Cortex of kidney (tissue), 1 donor: ENCODE results near the gene CBX7.

Source experiments
- DNase-seq: peaks from one replicate; lab custom pipeline; 2025; lab: John Stamatoyannopoulos, UW

The CBX7 gene

DNA sequence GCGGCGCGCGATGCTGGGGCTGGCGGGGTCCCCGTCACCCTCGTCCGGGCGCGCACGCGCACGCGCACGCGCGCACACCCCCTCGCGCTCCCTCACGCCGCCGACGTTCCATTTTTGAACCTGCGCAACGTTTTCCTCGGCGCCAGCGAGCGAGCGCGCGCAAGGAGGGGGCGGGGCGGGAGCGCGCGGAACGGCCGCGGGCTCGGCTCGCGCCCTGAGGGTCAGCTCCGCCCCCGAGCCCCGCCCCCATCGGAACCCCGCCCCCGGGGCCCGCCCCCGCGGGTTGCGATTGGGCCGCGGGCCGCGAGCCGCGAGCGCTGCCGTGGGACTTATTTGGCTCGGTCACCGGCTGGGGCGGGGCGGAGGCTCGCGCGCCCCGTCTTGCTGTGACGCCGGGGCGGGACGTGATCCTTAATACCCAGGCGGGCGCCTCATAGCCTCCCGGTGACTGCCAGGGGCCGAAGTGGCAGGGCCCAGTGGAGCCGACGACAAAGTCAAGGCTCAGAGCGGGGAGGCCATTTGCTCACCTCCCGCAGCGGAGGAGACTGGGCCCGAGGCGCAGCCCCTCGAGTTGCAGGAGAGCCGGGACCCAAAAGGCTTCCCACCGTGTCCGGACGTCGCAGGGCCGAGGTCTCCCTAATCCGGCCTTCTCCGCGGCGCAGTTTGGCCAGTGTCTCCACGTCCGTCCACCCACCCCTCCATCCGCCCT lies at the start of gene CBX7:
Gene CBX7, minus strand, starts transcription at position 170 of the 709 bp plus-strand sequence. CDS start 236 bp downstream, outside the sequence.
- peak; percentile 82 for DNase-seq

DNA sequence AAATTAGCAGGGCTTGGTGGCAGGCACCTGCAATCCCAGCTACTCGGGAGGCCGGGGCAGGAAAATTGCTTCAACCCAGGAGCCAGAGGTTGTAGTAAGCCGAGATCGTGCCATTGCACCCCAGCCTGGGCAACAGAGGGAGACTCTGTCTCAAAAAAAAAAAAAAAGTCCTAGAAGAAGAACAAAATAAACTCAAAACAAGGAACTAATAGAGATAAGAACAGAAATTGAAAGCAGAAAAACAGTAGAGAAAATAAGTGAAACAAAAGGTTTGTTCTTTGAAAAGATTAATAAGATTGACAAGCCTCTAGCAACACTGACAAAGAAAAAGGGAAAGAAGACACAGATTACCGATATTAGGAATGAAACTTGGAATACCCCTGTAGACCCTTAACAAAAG lies 45.1 kb upstream of the CBX7 start:
- DNase-seq, result no peak

DNA sequence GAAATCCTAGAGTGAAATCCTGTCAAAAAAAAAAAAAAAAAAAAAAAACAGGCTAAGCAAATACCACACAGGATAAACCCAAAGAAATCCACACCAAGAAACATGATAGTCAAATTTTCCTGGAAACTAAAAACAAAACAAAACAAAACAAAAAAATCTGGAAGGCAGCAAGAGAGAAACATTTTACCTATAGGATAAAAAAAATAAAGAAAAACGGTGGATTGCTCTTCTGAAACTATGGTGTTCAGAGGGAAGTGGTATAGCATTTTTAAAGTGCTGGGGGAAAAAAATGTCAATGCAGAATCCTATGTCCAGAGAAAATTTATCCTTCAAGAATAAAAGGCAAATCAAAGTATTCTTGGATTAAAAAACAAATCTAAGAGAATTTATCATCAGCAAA lies 41.6 kb upstream of the CBX7 start:
- no peak for DNase-seq

DNA sequence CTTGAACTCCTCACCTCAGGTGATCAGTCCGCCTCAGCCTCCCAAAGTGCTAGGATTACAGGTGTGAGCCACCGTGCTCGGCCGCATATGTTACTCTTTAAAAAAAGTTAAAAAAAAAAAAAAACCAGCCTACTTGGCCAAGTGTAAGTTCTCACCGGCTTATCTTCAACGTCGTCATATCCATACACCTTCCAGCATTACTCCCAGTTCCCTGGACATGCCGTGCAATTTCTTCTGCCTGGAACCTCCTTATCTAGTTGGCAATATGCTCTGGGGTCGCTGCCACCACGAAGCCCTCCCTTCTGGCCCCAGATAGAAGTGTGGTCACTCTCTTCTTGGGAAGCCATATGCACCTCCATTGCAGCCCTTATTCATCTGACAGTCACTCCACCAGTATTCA lies 36.3 kb upstream of the CBX7 start:
- DNase-seq, result no peak

DNA sequence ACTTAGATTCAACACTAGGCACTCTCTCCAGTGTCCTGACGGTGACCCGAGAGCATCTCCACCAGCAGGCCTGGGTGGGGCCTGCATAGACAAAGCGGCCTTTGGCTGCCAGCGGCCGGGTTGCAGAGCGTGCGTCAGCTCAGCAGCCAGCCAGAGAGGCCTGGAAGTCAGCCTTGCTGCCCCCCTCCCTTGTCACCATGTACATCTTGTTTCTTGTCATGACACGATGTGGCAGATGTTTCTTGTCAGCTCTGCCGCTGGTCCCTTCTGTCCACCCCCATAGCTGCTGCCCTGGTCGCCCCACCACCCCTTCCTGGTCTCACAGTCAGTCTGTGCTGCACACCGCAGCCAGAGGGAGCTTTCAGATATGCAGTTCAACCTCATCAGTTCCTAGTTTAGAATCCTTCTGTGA lies 33.1 kb upstream of the CBX7 start:
- no peak for DNase-seq

DNA sequence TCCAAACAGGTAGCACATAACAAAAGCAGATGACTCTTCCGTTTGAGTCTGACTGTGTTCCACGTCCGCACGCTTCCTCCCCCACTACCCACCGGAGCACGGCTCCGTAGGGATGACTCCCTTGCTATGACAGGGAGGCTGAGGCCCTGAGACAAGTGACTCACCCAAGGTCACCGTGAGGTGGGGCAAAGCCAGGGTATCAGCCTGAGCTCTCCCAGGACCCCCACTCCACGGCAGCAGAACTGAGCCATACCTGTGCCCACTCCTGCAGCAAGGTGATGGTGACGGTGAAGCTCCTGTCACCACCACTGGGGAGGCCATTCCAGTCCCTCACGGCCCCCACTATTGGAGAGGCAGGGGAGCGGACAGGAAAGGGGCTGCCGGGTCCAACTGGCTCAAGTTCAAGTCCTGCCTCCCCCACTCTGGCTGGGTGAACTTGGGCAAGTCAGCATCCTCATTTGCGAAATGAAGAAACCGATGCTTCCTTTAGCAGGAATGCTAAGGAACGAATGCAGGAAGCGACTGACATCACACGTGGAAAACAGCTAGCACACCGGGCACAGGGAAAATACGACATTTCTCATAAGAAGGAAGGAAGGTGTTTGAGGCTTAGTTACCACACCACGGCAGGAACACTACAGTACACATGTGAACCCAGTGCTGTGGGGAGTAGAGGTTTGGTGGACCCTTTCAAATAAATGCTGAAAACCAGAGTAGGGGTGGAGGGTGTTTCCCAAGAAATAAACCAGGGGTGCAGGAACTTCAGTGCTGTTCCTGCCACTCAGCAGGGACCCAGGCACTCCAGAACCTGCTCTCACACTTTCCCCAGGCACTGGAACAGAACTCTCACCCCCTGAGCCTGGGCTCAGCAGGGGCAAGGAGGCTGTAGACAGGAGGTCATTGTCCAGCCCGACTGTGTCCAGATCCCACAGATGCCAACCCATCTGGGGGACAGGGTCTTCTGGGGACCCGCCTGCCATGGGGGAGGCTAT lies 32.4 kb upstream of the CBX7 start:
- DNase-seq, result no peak

DNA sequence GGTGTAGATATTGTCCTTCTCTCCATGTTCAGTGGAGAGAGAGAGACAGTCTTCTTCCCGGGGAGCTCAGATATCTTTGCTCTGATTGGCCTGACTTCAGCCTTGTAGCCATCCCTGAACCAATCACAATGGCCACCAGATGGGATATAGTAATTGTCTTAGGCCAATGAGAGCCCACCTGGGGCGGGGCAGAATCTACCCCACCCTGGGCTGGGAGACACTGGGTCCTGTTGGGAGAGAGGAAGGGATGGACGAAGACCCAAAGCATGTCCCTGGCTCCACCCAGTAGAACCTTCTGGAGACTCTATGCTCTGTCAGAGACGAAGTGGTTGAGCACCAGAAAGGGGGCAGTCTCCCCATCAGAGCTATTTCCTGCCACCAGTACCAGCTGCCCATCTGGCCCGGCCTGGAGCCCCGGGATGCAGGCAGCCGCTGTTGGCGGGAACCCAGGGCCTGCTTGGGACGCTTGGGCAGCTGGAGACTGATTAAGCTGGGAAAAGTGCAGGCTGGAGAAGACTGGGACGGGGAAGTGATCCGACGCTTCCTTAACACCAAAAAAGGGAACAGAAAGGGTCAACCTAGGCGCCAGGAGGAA lies 31.6 kb upstream of the CBX7 start:
- DNase-seq, result no peak

DNA sequence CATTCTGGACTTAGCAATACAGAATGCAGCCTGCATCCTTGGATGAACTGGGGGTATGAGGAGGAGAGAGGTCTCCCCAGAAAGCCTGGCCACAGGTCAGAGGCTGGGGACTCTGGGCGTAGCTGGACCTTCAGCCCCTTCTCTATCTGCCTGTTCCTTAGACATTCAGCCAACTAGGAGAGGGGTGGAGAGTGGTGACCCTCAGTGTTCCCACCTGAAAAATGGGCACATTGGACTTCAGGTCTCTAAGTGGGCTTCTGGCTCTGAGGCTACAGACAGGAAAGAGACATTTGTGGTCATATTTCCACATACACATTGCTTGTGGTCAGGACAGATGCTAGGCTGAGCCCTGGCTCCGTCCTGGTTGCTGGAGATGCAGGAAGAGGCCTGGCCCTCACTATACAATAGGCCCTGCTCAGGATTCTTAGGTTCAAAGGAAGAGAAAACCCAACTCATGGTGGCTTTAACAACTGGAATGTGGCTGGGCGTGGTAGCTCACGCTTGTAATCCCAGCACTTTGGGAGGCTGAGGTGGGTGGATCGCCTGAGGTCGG lies 30.1 kb upstream of the CBX7 start:
- no peak for DNase-seq

DNA sequence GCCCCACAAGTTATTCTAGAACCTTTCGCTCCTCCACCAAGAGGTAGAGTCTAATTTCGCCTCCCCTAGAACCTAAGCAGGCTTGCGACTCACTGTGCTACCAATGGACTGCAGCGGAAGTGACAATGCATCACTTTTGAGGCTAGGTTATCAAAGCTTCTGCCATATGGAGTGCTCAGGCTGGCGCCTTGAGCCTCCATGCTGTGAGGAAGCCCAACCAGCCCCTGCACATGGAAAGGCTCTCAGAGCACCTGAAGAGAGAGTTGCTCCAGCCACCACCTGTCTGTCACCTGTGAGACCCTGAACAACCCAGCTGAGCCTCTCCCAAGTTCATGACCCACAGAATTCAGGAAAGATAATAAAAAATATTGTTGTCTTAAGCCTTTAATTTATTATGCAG lies 29.3 kb upstream of the CBX7 start:
- DNase-seq, result no peak

DNA sequence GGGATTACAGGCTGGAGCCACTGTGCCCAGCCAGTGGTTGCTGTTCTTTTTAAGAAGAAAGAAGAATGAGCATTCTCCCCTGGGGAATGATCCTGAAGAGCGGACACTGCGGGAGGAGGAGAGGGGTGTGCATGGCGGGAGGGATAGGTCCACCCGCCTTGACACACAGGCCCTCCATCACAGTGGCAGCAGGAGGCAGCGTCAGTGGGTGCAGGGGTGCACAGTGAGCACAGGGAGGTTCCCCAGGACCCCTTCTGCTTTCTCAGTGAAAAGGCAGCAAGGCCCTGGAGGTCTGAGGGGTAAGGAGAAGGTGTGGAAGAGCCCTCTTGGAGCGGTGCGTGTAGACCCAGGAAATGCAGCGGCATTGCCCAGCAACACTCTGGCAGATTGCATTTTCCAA lies 28.9 kb upstream of the CBX7 start:
- DNase-seq, result no peak

DNA sequence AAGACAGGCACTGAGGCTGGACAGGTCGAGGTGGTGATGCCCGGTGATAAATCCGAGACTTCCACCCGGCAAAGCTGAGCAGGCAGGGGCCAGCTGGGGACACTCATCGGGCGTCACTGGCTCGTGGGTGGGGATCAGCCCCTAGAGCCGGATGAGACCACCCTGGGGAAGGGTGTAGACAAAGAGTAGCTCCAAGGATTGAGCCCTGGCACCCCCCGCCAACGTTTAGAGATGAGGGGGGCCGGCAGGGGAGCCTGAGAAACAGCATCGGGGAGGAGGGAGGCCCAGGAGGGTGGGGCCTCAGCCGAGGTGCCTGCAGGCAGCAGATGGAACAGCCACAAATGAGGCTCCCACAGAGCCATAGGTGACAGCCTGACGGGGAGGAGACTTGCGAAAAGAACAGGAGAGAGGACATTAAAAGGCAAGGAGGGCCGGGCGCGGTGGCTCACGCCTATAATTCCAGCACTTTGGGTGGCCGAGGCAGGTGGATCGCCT lies 27.4 kb upstream of the CBX7 start:
- DNase-seq, result no peak

DNA sequence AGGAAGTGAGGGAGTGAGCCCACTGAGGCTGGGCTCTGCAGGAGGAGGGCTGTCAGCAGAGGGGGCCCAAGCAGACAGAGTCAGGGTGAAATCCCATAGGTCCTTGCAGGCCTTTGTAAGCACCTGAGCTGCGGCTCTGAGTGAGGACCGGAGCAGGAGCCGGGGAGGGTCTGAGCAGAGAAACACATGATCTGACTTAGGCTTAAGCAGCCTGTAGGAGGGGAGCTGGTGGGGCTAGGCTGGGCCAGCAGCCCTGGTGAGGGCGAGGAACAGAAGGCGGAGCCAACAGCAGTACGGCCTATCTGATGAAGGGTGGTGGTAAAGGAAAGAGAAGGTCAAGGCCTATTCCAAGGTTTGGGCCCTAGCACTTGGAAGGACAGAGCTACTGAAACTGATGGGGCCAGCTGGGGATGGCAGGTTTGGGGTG lies 26.9 kb upstream of the CBX7 start:
- no peak for DNase-seq

DNA sequence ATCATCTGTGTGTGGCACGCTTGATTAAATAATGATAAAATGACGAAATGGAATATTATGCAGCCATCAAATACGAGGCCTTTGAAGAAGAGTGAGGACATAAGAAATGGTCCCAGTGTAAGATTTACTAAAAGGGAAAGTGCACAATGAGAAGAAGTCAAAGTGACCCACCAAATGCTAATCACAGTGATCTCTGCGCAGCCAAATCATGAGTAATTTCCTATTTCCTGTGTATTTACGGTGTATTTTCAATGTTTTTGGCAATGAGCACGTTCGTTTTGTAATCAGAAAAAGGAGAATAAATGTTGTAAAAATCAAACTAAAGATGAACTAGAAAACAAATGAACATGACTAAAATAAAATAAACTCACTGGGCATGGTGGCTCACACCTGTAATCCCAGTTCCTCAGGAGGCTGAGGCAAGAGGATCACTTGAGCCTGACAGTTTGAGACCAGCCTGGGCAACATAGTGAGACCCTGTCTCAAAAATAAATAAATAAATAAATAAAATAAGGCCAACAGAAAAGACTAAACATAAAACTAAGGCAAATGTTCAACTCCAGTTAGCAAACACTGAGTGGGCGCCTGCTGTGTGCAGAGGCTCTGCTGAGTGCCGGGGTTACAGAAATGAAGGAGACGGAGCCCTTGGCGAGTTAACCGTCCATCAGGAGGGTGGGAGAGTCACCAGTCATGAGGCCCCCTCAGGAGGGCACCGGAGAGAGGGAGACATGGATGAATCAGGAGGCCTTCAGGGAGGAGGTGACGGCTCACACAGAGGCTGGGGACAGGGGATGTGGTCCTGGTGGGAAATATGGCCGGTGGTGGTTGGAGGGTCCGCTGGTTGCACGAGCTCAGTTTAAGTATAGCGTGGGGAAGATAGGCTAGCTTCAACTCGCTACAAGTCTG lies 26.0 kb upstream of the CBX7 start:
- no peak for DNase-seq

DNA sequence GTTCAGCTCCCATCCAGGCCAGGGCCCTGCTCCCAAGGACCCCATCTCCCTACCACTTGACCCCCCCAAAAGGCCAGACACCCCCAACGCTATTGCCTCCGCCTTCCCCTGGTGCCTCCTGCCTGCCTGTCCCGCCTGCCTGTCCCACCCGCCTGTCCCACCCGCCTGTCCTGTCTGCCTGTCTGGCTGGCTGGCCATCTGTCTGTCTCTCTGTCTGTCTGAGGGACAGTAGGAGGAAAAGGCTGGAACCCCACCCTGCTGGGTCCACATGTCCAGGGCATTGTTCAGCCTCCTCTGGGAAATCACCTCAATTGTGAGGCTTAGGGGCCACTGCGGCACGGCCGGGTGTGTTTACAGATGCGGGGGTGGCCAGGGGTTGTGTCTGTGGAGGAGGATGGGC lies 25.3 kb upstream of the CBX7 start:
- no peak for DNase-seq

DNA sequence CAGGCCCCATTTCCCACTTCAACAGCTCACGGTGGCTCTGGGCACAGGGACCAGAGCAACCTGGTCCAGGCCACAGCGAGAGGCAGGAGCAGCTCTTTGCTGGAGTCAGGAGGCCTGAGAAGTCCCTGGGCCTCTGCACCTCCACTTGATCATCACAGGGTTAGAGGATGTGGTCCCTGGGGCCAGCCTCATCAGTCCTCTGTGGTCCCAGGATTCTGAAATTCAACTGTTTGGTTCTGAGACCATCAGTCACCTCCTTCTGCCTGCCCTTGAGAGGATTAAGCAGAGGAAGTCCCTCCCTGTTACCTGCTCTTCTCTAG lies 24.9 kb upstream of the CBX7 start:
- DNase-seq, result no peak

DNA sequence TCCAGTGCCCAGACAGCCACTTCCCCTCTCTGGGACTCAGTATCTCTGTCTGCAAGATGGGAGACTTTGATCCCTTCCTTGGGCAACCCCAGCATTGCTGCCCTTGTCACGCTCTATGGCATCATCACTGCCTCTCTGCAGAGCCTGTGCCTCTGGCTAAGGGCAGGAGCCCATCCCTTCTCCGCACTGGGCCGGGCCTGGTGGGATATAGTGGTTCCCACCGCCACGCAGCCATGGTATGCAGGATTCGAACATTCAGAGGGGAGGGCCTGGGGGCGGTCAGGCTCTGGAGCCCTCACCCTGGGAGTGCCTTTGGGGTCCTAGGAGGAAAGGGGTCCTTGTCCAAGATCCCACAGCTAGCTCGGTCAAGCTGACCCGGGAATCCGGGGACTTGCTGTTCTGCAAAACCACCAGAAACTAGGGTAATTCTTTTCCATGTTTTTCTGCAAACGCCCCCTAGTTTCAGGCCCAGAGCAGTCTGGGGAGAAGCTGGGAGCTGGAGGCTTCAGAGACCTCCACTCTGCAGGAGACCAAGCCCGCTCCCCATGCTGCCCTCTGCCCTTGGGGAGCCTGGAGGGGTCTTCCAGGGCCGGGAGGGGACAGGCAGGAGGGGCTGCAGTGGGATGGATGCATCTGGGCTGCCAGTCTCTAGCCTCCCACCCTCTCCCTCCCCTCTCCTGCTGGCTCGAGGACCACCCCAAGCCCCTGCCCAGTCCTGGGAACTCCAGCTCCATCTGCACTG lies 24.4 kb upstream of the CBX7 start:
- DNase-seq, result no peak

DNA sequence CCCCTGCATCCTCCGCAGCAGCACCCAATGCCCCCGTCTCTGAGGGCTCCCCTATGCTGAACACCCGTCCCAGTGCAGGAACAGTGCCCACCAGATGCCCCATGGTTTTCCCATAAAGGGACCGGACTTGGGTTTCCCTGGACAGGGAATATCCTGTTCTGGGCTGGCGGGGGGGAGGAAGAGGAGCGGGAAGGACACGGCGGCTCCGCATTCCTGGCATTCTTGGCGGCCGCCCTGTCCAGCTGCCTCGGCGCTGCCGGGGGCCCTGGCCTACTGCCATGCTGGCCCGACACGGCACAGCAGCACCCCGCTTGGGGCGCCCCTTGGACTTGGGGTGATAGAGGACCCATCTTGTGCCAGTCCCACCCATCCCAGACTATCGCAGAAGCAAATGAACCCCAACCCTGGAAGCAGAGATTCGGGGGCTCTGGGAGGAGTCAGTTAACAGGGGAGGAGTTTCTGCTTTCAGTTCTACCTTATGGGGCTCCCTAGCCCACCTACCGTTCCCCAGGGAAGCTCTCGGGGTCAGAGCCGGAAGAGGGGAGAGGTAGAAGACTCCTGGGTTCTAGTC lies 23.7 kb upstream of the CBX7 start:
- no peak for DNase-seq

DNA sequence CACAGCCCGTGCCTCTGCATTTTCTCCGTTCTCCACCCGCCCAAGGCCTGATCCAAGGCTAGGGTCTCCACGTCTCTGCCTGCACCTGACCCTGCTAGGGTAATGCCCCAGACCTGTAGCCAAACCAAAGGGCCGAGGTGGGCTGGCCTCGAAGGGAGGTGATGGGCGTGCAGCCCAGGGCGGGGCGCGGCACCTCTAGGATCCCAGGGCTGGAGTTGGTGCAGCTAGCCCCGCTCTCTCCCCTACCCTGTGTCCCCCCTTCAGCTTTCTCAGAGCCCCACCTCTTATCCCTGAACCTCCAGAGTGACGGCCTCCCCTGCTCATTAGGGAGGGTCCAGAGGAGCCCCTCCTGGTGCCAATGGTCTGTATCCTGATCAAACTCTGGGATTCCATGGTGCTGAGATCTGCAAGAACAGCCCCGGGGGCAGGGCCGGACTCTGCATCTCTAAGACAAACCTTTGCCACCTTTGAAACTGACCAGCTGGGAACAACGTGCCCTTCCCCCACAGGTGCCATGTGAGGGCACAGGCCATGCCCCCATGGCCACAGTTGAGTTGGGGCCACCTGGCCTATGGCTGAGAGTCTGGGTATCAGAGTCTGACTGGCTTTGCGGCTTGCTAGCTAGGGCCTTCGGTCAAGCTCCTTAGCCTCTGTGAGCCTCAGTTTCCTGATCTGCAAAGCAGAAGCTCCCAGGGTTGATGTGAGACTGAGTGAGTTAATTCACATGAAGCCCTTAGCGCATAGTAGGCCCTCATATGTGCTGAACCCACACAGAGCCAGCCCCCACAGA lies 23.1 kb upstream of the CBX7 start:
- no peak for DNase-seq
